Measurements from ENCODE around the gene PTPRN2.
"Not testable (repeated sequence)": the region's sequence is repeated elsewhere in the genome, so short reads cannot be mapped to it uniquely, and the experiment has no call there.

Gene PTPRN2

DNA sequence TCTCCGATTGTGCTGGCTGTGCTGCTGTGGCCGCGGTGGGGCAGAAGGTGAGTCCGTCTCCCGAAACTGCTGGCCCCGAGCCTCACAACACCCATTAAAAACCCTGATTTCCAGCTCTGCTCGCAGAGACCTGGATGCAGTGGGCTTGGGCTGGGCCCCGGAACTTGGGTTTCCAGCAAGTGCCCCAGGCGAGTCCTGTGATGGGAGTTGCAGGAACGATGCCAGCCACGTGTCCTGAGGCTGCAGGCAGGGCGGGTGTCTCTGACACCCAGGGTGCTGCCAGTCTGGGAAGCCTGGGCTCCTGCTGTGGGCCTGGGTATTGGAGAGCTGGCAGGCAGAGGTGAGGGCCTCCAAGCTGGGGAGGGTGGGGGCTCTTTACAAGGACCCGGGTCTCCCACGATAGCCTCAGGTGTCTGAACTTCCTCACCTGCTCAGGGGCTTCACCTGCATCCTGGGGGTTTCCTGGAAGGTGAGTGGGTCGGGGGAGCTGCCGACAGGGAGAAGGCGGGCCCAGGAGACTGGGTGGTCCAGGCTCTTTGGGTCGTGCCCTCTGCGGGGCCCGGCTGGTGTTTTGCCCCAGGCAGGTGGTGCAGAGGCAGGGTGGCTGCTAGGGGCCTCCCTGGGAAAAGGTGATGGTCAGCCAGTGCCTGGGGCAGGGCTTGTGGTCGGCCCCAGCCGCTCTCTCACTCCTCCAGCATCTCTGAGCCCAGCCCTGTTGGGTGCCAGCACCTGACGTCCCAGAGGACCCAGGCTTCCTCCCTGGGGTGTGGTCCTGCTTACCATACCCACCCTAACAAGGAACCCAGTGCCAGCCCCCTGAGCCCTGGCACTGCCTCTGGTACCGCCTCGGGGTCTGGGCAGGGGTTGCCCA, 1070.5 kb downstream of the PTPRN2 start:
- no peak for DNase-seq (ENCODE audit: low spot score)

DNA sequence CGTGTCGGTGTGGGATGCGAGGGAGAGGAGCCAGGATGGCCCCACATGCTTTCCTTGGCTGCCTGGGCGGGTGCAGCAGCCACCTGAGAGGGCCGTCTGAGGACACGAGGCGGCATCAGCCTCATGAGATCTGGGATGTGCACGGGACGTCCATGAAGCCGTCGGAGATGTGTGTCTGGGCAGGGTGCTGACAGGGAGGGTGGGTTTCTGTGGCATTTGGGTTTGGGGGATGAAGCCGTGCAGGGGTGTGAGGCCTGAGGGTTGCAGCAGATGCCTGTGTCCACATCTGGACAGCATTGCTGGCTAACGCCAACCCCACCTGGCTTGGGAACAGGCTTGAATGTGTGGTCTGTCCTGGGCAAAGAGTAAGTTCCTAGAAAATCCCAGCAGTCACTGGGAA, 1071.3 kb downstream of the PTPRN2 start:
- no peak for DNase-seq (ENCODE audit: low spot score)

DNA sequence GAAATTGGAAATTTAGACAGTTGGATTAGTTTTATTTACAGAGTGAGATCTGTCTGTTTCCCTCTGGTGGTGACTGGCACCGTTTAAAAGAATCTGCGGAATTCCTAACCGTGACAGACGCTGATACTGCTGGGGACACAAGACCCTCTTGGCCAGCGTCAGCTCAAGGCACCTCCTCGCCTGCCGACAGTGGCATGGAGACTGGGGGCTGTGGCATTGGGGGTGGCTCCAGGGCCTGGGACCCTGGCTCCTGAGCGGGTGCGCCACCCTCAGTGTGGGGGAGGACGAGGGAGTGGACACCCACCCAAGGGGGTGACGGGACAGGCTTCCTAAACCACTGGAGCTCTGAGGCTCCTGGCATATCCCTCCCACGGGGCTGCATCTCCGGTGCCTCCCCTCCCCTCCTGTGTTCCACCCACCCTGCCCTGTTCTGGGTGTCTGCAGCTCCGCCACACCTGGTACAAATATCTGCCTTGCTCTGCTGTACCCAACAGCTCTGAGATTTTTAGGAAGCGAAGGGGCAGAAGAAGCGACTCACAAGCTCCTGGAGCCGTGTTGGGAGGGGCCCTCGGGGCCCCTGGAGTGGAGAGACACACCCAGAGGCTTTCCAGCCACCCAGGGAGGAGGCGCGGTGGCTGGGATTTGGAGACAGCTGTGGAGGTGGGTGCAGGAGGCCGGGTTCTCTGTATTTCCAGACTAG, 1072.1 kb downstream of the PTPRN2 start:
- peak; percentile 2 for DNase-seq (ENCODE audit: low spot score)

DNA sequence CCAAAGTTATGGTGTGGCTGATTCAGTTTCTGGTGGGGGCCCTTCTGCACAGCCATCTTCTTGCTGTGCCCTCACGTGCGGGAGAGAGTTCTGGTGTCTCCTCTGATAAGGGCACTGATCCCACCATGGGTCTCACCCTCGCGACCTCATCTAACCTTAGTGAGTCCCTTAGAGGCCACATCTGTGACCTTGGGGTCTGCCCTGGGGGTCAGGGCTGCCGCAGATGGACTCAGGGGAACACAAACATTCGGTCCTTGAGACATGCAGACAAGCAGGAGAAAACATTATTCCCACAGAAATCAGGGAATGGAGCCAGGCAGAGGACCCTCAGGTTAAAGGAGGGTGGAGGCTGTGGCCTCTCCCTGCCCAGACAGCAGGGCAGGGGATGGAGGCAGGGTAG, 1072.9 kb downstream of the PTPRN2 start:
- DNase-seq (ENCODE audit: low spot score), result no peak

DNA sequence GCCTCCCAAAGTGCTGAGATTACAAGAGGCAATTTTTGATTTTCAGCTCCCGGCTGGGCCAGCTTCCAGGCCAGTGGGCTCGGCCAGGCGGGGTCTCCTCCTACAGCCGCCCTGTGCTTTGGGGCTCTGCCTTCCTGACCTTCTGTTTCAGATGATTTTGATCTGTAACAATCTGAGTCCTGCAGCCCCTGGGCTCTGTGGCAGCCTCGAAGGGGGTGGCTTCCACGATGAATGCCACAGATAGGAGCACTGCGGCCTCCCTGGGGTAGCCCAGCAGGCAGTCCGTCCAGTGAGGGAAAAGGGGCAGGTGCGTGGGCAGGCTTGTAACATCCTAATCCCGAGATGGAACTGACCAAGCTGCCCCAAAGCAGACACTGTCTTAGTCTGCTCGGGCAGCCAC, 1073.3 kb downstream of the PTPRN2 start:
- DNase-seq (ENCODE audit: low spot score), result no peak

DNA sequence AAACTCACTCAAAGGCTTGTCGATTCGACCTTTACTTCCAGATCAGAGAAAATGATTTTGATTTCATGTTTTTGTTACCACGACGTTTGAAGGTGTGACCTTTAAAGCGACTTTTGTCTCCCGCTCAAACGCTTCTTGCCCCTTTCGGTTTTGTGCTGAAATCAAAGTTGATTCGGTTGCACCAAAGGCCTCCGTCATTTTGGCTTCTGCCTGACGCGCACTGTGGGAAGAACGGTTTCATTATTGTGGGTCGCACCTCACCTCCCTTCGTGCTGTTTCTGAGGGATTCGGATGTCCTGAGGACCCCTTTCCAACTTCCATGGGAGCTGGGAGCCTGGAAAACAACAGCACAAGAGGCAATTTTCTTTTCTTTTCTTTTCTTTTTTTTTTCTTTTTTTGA, 1073.9 kb downstream of the PTPRN2 start:
- no peak for DNase-seq (ENCODE audit: low spot score)

DNA sequence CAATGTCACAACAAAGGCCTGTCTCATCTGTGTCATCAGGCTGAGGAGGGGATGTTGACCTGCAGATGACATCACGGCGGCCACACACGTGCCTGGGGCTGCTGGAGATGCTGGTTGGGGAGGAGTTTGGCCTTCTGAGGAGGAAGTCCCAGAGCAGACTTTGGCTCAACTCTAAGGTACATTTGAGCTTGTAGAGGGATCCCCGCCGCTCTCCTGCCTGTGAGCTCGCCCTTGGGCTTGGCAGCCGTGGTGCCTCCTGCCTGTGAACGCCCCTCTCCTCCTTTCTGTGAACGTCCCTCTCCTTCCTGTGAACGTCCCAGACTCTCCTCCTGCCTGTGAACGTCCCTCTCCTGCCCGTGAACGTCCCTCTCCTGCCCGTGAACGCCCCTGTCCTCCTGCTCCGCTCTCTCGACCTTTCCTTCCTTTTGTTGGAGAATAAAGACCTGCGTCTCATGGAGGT, 1074.4 kb downstream of the PTPRN2 start:
- DNase-seq (ENCODE audit: low spot score), result no peak

DNA sequence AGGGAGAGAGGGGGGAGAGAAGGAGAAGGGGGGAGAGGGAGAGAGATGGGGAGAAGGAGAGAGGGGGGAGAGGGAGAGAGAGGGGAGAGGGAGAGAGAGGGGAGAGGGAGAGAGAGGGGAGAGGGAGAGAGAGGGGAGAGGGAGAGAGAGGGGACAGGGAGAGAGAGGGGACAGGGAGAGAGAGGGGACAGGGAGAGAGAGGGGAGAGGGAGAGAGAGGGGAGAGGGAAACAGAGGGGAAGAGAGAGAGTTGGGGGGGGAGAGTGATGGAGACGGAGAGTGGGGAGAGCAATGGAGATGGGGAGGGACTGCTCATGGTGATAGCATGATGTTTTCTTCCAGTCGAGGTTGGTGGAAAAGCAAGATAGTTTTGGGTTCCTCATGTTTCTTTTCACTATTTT, 1078.4 kb downstream of the PTPRN2 start:
- DNase-seq (ENCODE audit: low spot score), result no peak

DNA sequence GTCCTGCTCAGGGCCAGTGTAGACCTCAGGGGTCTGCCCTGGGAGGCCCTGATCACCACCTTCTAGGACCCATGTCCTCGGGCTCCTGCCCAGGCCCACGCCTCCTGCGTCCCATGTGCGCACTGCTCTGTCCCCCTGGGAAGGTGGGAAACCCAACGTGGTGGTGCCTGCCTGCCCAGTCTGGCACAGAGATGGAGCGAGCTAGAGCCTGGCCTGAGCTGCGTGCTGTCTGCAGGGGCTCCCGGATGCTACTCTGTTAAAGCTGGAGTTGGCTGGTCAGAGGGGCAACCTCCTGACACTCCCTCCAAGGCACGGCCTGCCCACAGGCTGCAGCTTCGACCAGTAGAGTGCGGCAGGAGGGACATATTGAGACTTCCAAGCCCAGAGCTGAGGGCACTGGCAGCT, 1079.1 kb downstream of the PTPRN2 start:
- DNase-seq (ENCODE audit: low spot score), result no peak

DNA sequence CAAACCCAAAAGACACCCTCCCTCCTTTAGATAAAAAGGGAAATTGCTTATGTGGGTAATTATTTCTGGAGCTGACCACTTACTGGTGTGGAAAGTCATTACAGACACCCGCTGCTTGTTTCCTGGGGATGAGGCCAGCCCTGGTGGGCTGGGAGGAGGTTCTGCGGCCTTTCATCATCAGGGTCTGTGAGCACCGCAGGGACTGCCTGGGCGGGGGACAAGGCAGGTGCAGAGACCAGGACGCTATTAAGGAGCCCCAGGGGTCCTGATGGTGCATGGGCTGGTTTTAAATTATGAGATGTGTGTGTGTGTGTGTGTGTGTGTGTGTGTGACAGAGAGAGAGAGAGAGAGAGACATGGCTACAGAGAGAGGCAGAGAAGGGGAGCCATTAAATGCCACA, 1079.6 kb downstream of the PTPRN2 start:
- no peak for DNase-seq (ENCODE audit: low spot score)

DNA sequence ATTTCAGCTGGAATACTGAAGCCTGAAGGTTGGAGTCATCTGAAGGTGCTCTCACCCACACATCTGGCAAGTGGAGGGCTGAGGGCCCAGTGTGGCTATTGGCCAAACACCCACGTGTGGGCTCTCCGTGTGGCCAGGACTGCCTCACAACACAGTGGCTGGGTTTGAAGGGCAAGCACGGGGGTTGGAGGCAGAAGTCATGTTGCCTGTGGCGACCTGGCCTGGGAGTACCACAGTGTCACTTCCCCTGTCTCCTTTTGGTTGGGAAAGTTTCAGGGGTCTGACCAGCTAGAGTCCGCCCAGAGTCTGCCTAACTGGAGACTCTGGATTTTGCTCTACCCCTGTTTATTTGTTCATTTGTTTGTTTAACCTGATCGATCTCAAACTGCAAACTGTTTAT, 1081.4 kb downstream of the PTPRN2 start:
- no peak for DNase-seq (ENCODE audit: low spot score)

DNA sequence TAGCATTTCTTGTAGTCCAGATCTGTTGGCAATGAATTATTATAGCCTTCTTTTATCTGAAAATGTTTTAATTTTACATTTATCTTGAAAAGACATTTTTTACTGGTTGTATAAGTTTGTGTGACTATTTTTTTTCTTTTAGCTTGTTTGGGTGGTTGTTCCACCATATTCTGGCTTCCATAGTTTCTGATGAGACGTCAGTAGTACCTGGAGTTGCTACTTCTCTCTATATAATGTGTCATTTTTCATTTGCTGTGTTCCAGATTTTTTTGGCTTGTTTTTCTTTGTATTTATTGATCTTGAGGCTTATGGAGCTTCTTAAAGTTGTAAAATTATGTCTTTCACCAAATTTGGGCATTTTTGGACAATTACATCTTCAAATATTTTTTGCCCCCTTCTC, 1082.0 kb downstream of the PTPRN2 start:
- no peak for DNase-seq (ENCODE audit: low spot score)

DNA sequence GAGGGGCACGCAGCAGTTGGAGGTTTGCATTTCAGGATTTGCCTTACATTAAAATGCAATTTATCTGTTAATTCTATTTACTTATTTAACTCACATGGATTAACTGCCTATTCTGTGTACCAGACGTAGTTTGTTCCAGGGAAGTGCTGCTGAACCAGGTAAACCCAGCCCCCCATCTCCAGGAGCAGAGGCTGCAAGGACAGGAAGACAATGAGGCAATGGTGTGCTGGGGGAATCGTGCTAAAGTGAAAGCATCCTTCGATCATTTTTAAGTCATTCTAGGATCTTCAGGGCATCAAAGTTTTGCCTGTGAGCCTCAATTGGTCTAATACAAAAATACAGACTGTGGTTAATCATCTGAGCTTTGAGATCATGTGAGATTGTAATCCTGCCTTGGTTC, 1084.4 kb downstream of the PTPRN2 start:
- no peak for DNase-seq (ENCODE audit: low spot score)

DNA sequence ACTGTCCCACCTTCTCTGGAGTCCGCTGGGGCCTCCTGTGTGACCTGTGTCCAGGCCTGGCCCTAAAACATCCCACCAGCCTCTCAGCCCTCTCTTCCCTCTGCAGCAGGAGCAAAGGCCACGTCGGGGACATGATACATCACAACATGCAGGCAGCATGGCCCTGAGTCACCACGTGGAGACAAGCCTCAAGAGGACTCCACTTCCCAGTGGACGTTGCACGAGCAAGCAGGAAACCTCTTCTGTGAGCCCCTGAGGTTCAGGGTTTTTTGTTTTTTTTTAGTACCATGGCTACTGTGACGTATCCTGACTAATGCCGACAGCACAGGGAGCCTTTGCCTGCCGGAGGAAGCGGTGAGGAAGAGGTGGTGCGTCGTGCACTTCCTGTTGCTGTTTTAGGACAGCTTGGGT, 1084.9 kb downstream of the PTPRN2 start:
- no peak for DNase-seq (ENCODE audit: low spot score)

DNA sequence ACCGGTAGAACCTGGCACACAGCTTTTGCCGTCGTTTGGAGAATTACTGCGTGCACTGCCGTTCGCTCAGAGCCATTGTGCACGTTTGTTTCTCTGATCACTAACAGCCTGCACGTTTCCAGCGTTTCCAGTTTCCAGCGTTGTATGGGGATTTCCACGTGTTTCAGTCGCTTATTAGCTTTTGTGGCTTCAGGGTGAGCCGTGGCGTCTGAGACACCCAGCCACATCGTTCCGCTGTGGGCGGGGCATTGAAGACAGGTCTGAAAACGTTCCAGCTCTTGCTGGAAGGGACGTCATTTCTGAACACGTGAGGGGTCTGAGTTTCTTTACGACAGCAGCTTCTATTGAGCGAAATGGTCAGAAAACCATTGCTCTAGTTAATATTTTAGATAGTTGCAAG, 1086.0 kb downstream of the PTPRN2 start:
- DNase-seq (ENCODE audit: low spot score), result no peak

DNA sequence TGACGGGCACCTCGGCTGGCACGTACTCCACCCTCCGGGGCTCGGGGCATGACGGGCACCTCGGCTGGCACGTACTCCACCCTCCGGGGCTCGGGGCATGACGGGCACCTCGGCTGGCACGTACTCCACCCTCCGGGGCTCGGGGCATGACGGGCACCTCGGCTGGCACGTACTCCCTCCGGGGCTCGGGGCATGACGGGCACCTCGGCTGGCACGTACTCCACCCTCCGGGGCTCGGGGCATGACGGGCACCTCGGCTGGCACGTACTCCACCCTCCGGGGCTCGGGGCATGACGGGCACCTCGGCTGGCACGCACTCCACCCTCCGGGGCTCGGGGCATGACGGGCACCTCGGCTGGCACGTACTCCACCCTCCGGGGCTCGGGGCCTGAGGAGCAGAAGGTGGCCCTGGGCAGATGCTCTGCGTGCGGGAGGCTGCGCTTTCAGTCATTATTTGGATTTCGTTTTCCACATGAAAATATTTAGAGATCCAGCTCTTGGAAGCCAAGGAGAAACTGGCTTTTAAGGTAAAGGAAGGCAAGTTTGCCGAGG, 1086.6 kb downstream of the PTPRN2 start:
- DNase-seq (ENCODE audit: low spot score), result not testable (repeated sequence)

DNA sequence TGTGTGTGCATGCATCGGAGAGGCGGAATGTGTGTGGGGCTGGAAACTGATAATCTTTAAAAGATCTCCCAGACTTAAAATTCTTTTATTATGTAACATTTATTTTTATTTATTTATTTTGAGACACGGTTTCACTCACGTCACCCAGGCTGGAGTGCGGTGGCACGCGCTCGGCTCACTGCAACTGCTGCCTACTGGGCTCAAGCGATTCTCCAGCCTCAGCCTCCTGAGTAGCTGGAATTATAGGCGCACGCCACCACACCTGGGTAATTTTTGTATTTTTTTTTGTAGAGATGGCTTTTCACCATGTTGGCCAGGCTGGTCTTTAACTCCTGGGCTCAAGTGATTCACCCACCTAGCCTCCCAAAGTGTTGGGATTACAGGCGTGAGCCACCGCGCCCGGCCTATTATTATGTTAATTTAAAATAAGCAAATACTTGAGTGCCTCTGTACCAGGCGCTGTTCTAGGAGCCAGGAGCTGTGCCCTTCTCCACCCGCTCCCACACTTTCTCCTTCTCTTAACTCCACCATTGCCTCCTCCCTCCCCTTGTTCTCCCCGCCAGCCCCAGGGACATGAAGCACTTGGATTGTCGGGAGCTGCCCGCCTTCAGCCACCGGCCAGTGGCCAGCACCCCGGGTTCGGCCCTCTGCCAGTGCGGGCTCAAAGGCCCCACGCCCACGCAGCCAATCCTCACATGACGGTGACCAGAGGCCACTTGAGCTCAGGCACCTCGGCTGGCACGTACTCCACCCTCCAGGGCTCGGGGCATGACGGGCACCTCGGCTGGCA, 1087.3 kb downstream of the PTPRN2 start:
- DNase-seq (ENCODE audit: low spot score), result no peak

DNA sequence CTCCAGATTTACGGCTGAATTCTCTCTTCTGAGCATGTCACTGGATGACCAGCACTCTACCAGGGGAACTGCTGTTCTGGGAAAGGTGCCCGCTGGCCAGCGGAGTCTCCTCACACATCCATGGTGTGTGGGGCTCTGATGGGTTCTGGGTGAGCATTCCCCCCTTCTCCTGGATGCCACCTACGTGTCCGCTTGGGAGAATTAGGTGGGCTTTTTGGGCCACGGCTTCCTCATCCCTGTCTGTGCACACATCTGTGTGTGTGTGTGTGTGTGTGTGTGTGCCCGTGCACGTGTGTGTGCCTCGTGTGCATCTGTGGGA, 1087.8 kb downstream of the PTPRN2 start:
- DNase-seq (ENCODE audit: low spot score), result no peak

DNA sequence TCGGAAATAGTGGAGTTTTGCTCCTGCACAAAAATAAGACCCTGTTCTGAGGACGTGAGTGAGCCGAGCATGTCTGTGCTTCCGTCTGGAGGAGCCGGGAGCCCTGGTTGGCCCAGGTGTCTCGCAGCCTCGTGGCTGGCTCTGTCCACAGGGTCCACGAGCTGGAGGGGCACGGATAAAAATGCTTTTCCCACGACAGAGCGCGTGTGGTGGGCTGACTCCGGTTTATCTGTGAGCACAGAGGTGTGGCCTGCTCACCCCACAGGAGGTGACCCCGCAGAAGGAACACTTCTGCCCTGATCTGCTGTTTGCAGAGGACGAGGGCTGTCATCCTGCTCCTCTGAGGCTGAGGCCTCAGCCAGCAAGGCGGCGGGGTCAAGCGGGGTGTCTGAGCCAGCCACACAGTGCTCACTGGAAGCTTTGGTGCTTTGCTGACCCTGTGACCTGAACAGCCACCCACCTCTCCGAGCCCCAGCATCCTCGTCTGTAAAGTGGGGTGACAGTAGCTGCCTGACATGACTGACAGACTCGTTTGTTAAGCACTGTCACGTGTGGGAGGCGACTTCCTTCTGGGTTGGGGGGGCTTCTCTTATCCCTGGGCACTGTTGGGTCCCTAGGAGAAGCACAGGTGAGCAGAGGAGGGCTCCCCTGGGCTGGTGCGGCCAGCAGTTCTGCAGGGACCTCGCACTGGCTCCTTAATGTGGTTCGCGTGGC, 1088.3 kb downstream of the PTPRN2 start:
- no peak for DNase-seq (ENCODE audit: low spot score)

DNA sequence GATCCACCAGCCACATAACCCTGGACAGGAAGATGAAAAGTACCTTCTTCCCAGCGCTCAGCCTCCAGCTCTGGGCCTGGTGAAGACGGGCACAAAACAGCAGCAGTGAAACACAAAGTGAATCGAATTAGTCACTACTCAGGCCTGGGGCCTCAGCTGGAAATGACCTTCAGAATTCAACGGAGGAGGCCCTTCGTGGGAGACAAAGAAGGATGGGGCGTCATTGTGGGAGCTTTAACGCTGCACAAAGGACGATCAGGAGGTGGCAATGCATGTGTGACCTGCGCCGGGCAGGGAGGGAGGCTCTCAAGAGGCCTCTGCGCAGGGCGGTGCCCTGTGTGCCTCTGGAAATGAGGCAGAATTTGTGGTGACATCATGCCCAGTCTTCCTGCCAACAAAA, 1089.0 kb downstream of the PTPRN2 start:
- DNase-seq (ENCODE audit: low spot score), result no peak

DNA sequence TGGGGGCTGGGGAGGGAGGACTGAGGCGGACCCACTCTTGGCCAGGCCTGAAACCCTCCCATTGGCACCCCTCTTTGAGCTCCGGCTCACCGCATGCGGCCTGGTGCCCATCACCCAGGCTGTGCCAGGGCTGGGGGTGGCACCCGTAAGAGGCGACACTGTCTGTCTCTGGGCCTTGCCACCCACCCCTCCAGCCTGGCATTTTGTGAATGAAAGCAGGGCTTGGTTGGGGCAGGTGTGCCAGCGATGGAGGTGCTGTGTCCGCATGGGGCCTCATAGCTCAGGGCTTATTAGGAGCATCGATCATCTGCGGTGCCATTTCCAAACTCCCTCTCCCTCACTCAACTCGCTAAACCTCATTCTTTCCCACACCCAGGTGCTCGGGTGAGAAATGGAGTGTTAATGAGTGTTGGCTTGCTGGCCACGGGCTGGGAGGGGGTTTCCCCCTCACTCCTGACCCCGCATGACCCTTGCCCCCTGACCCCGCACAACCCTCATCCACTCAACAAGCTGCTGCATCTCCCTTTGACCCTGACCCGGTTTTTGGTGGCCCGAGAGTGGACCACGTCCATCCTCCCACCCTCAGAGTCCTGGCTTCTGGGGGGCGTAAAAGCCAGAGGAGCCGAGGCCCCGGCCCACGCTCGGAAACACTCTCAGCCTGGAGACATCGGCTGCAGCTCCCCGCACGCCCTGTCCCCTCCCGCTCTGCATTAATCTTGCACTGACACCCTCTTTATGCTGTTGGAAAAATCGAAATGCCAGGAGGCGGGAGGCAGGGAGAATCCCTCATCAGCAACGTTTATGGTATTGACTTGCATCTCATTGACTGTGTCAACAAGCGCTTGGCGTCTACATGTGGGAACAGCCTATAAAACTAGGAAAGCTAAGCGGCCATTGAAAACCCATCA, 1089.6 kb downstream of the PTPRN2 start:
- DNase-seq (ENCODE audit: low spot score), result no peak

All from putamen (tissue), 1 donor.